ENCODE data around the gene IFIT3. TPM values are rescaled to one million over a fixed set of nuclear protein-coding genes. Genes with fewer than 3 reads are reported as not detected.

IFIT3 gene
- total and polyA plus RNA-seq, 9 of the 15 experiments (the other 6 are each of a cell fraction or from before 2014, with no cell fraction given): 0.23 to 2.2 (median 0.77) TPM

DNA sequence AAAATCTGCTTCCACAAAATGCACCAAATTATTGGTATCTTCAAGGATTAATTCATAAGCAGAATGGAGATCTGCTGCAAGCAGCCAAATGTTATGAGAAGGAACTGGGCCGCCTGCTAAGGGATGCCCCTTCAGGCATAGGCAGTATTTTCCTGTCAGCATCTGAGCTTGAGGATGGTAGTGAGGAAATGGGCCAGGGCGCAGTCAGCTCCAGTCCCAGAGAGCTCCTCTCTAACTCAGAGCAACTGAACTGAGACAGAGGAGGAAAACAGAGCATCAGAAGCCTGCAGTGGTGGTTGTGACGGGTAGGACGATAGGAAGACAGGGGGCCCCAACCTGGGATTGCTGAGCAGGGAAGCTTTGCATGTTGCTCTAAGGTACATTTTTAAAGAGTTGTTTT is 12.1 kb downstream of the IFIT3 start:
- Histone ChIP-seq H3K4me1 (replicated peaks in 1 of 2; ENCODE audit: control insufficient read depth in 2 of 2, insufficient read depth in 2 of 2, low read length in 2 of 2) (peaks cover 0 to 2% of the 10 kb centered on the region in 2 experiments; a peak in 2 of 5 replicates), H3K4me3 (no peak overlapping the region), H3K4me2 (ENCODE audit: insufficient read depth, low read length) (no peak overlapping the region), H3K9me3 (replicated peaks; ENCODE audit: control insufficient read depth, insufficient read depth, low read depth, low read length) (no peaks in the 10 kb centered on the region), H4K20me1 (replicated peaks; ENCODE audit: control insufficient read depth, insufficient read depth, low read length) (no peaks in the 10 kb centered on the region), H3K36me3 (ENCODE audit: control insufficient read depth, insufficient read depth, low read length) (no peaks in the 10 kb centered on the region), H3K79me2 (ENCODE audit: control insufficient read depth, insufficient read depth, low read length) (no peaks in the 10 kb centered on the region), H3K9me1 (ENCODE audit: control insufficient read depth, insufficient read depth, low read length) (no peaks in the 10 kb centered on the region), H3K27ac (ENCODE audit: extremely low read depth, low read depth, low read length) (no peak overlapping the region), H3K27me3 (ENCODE audit: control insufficient read depth in 2 of 2, insufficient read depth in 2 of 2, low read length in 2 of 2) (no peaks in the 10 kb centered on the region), H2AFZ (ENCODE audit: low read depth, low read length) (no peak overlapping the region), H3K9ac (ENCODE audit: insufficient read depth in 1 of 2, low read depth in 2 of 2, low read length in 2 of 2) (no peak overlapping the region)
- intact Hi-C loops (cut with micrococcal nuclease): no loop called here
- POLR2A ChIA-PET: no interaction called here
- no peak for ATAC-seq
- no peak for DNase-seq (ENCODE audit: extremely low read depth in 1 of 4, low spot score in 3 of 4)
- no peak for FAIRE-seq
- CTCF ChIA-PET (ENCODE audit: low intra/inter-chr PET ratio): no interaction called here
- 75% methylated on average over 2 of the region's 4 CpGs for WGBS (ENCODE audit: insufficient coverage, low coverage, missing lambda C conversion rate)
- in situ Hi-C loops (cut with MboI): no loop called here
- BruUV-seq (replicated peaks): no TSS peak
- TF ChIP-seq ZNF316 (IDR thresholded peaks at IDR 0.05): no peak
- TF ChIP-seq, protein P1, sequence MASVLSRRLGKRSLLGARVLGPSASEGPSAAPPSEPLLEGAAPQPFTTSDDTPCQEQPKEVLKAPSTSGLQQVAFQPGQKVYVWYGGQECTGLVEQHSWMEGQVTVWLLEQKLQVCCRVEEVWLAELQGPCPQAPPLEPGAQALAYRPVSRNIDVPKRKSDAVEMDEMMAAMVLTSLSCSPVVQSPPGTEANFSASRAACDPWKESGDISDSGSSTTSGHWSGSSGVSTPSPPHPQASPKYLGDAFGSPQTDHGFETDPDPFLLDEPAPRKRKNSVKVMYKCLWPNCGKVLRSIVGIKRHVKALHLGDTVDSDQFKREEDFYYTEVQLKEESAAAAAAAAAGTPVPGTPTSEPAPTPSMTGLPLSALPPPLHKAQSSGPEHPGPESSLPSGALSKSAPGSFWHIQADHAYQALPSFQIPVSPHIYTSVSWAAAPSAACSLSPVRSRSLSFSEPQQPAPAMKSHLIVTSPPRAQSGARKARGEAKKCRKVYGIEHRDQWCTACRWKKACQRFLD (CRISPR knock-in tag; IDR thresholded peaks at IDR 0.05): no peak
- TF ChIP-seq SAFB2 (IDR thresholded peaks at IDR 0.05; ENCODE audit: borderline replicate concordance, low read depth, low read length, severe bottlenecking): no peak
- TF ChIP-seq MAFG (tag; conservative IDR thresholded peaks at IDR 0.05): no peak
- no peak for TF ChIP-seq ZBTB1 (CRISPR knock-in tag; IDR thresholded peaks at IDR 0.05; ENCODE audit: borderline replicate concordance, low read depth)
- no peak for TF ChIP-seq ZNF175 (CRISPR knock-in tag; IDR thresholded peaks at IDR 0.05; ENCODE audit: low read depth)
- no peak for TF ChIP-seq ZNF764 (CRISPR knock-in tag; IDR thresholded peaks at IDR 0.05; ENCODE audit: low read depth)
- TF ChIP-seq XRCC5 (IDR thresholded peaks at IDR 0.05; ENCODE audit: low read depth, low read length): no peak
- no peak for TF ChIP-seq MCM7 (IDR thresholded peaks at IDR 0.05)
- TF ChIP-seq, protein P2, sequence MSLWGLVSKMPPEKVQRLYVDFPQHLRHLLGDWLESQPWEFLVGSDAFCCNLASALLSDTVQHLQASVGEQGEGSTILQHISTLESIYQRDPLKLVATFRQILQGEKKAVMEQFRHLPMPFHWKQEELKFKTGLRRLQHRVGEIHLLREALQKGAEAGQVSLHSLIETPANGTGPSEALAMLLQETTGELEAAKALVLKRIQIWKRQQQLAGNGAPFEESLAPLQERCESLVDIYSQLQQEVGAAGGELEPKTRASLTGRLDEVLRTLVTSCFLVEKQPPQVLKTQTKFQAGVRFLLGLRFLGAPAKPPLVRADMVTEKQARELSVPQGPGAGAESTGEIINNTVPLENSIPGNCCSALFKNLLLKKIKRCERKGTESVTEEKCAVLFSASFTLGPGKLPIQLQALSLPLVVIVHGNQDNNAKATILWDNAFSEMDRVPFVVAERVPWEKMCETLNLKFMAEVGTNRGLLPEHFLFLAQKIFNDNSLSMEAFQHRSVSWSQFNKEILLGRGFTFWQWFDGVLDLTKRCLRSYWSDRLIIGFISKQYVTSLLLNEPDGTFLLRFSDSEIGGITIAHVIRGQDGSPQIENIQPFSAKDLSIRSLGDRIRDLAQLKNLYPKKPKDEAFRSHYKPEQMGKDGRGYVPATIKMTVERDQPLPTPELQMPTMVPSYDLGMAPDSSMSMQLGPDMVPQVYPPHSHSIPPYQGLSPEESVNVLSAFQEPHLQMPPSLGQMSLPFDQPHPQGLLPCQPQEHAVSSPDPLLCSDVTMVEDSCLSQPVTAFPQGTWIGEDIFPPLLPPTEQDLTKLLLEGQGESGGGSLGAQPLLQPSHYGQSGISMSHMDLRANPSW (CRISPR knock-in tag; IDR thresholded peaks at IDR 0.05): no peak
- TF ChIP-seq POLR2AphosphoS2 (IDR thresholded peaks at IDR 0.05; ENCODE audit: low read length): no peak
- no peak for TF ChIP-seq ZNF436 (CRISPR knock-in tag; IDR thresholded peaks at IDR 0.05)
- no peak for TF ChIP-seq SOX6 (IDR thresholded peaks at IDR 0.05)
- no peak for TF ChIP-seq SETDB1 (IDR thresholded peaks at IDR 0.05; ENCODE audit: low read length)
- no peak for TF ChIP-seq CBX8 (IDR thresholded peaks at IDR 0.05; ENCODE audit: borderline replicate concordance, extremely low read depth, low read depth, low read length, poor library complexity, severe bottlenecking)
- TF ChIP-seq TAF9B (IDR thresholded peaks at IDR 0.05; ENCODE audit: partially characterized antibody): no peak
- no peak for TF ChIP-seq SMAD3 (CRISPR knock-in tag; conservative IDR thresholded peaks at IDR 0.05)
- TF ChIP-seq, protein P3, sequence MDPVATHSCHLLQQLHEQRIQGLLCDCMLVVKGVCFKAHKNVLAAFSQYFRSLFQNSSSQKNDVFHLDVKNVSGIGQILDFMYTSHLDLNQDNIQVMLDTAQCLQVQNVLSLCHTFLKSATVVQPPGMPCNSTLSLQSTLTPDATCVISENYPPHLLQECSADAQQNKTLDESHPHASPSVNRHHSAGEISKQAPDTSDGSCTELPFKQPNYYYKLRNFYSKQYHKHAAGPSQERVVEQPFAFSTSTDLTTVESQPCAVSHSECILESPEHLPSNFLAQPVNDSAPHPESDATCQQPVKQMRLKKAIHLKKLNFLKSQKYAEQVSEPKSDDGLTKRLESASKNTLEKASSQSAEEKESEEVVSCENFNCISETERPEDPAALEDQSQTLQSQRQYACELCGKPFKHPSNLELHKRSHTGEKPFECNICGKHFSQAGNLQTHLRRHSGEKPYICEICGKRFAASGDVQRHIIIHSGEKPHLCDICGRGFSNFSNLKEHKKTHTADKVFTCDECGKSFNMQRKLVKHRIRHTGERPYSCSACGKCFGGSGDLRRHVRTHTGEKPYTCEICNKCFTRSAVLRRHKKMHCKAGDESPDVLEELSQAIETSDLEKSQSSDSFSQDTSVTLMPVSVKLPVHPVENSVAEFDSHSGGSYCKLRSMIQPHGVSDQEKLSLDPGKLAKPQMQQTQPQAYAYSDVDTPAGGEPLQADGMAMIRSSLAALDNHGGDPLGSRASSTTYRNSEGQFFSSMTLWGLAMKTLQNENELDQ (CRISPR knock-in tag; IDR thresholded peaks at IDR 0.05; ENCODE audit: borderline replicate concordance): no peak

Measured in K562 (cell line).